HepG2 (cell line): ENCODE results near the gene KRT6C. TPM values are rescaled to one million over a fixed set of nuclear protein-coding genes. Genes with fewer than 3 reads are reported as not detected.

ENCODE experiments used
- ATAC-seq: fragments of 200-7000 bp; cut with Tn5 transposase; 3 replicates; pipeline ENCODE4 v1.9.1; 2020; ENCODE audit warnings: mild to moderate bottlenecking, moderate library complexity
- BruUV-seq: library from RNA; stranded (reverse); fragments of 400-500 nt; replicated peaks from 2 replicates; lab custom pipeline; 2021; lab: Mats Ljungman, UMichigan
- CTCF ChIA-PET: fragments of 300-600 bp; formaldehyde crosslinking; extraction: SDS; loops from one replicate; lab custom pipeline; 2021; ENCODE audit warnings: low total read pairs, inconsistent platforms, low intra/inter-chr PET ratio; lab: Yijun Ruan, JAX
- POLR2A ChIA-PET: fragments of 350-600 bp; sonication (Branson Sonifier 250); formaldehyde crosslinking; loops from one replicate; lab custom pipeline; 2020; ENCODE audit warnings: antibody characterized with exemption, inconsistent platforms; lab: Yijun Ruan, JAX
- DNase-seq: peaks from one replicate; pipeline ENCODE4 v3.0.0-alpha.2; 2015; ENCODE audit warnings: low spot score
- FAIRE-seq: peaks from 3 replicates; lab custom pipeline; 2011; peaks lifted over from hg19 to GRCh38; lab: Jason Lieb, UNC
- H2AFZ ChIP-seq: one replicate; pipeline ENCODE4 v1.6.1; 2011; ENCODE audit warnings: low read length, inconsistent platforms
- H3K27ac ChIP-seq: fragments of 300-600 bp; 3 replicates; pipeline ENCODE4 v1.8.0; 2011; ENCODE audit warnings: mixed run types, mild to moderate bottlenecking, mixed read lengths, low read length, inconsistent platforms; ENCODE audit not compliant: insufficient read depth; ENCODE audit errors: extremely low read length
- H3K27me3 ChIP-seq, 2 experiments: fragments of 200-600 bp in 1 of 2; 2 replicates in 1 of 2; 3 replicates in 1 of 2; pipeline versions ENCODE4 v1.6.0 to v1.8.0; 2011; ENCODE audit warnings: low read length in 2 of 2, mild to moderate bottlenecking in 2 of 2, moderate library complexity in 2 of 2, inconsistent platforms in 1 of 2; ENCODE audit not compliant: insufficient read depth in 2 of 2, control insufficient read depth in 1 of 2
- H3K36me3 ChIP-seq, 2 experiments: fragments of 200-600 bp in 1 of 2; replicated peaks in 1 of 2; 2 replicates in 1 of 2; 3 replicates in 1 of 2; pipeline versions ENCODE4 v1.5.1 to v1.8.0; 2011; ENCODE audit warnings: low read length in 2 of 2, inconsistent platforms in 1 of 2; ENCODE audit not compliant: insufficient read depth in 2 of 2, control insufficient read depth in 1 of 2
- H3K4me1 ChIP-seq: 2 replicates; pipeline ENCODE4 v1.5.1; 2012; ENCODE audit warnings: low read length, inconsistent platforms; ENCODE audit not compliant: insufficient read depth
- H3K4me2 ChIP-seq: 2 replicates; pipeline ENCODE4 v1.6.0; 2011; ENCODE audit warnings: low read depth, low read length, inconsistent platforms
- H3K4me3 ChIP-seq, 3 experiments: fragments of 200-600 bp in 1 of 3; sonication (generic), shearing (Covaris generic) in 1 of 3; replicated peaks in 1 of 3; 2 replicates each; pipeline ENCODE4 v1.5.1; 2011 to 2016; ENCODE audit warnings: low read length in 3 of 3, inconsistent platforms in 2 of 3, low read depth in 2 of 3, mild to moderate bottlenecking in 2 of 3, control low read depth in 1 of 3, mixed read lengths in 1 of 3; ENCODE audit not compliant: insufficient read depth in 1 of 3
- H3K79me2 ChIP-seq: one replicate; pipeline ENCODE4 v1.6.1; 2011; ENCODE audit warnings: low read length, inconsistent platforms; ENCODE audit not compliant: insufficient read depth
- H3K9ac ChIP-seq: 2 replicates; pipeline ENCODE4 v1.6.0; 2011; ENCODE audit warnings: mild to moderate bottlenecking, low read depth, low read length, inconsistent platforms; ENCODE audit not compliant: insufficient read depth
- H3K9me3 ChIP-seq: 2 replicates; pipeline ENCODE4 v1.5.1; 2012; ENCODE audit warnings: mild to moderate bottlenecking, low read length
- H4K20me1 ChIP-seq: 2 replicates; pipeline ENCODE4 v1.6.0; 2011; ENCODE audit warnings: inconsistent platforms, mild to moderate bottlenecking, low read length, moderate library complexity; ENCODE audit not compliant: insufficient read depth
- BHLHE40 ChIP-seq: IDR thresholded peaks from 2 replicates; pipeline ENCODE4 v1.6.1; 2011; ENCODE audit warnings: low read length, improper control_type of control experiment
- ELF3 ChIP-seq: IDR thresholded peaks from 2 replicates; pipeline ENCODE4 v1.6.1; 2016; ENCODE audit warnings: missing genetic modification reagents, missing compliant biosample characterization
- JUN ChIP-seq: sonication (generic); formaldehyde crosslinking; IDR thresholded peaks from 2 replicates; pipeline ENCODE4 v1.4.0; 2020; ENCODE audit warnings: mild to moderate bottlenecking, missing genetic modification reagents
- MAZ ChIP-seq, 2 experiments: sonication (generic) in 1 of 2; formaldehyde crosslinking in 1 of 2; IDR thresholded peaks; 2 replicates each; pipeline versions ENCODE4 v1.5.0 to v1.6.1; 2012 to 2020; ENCODE audit warnings: low read depth in 2 of 2, mild to moderate bottlenecking in 2 of 2, borderline replicate concordance in 1 of 2, improper control_type of control experiment in 1 of 2, low read length in 1 of 2, missing genetic modification reagents in 1 of 2, moderate library complexity in 1 of 2
- NFATC3 ChIP-seq: sonication (generic); formaldehyde crosslinking; IDR thresholded peaks from 2 replicates; pipeline ENCODE4 v1.5.1; 2020; ENCODE audit warnings: mild to moderate bottlenecking, missing genetic modification reagents
- NKX3-1 ChIP-seq: sonication (generic); formaldehyde crosslinking; IDR thresholded peaks from 2 replicates; pipeline ENCODE4 v1.5.0; 2020; ENCODE audit warnings: missing genetic modification reagents
- RBM22 ChIP-seq: fragments of 200-400 bp; formaldehyde crosslinking; optimal IDR thresholded peaks from 2 replicates; pipeline ENCODE3; 2017; ENCODE audit warnings: mild to moderate bottlenecking, low read length, moderate library complexity
- RELA ChIP-seq: sonication (generic); formaldehyde crosslinking; IDR thresholded peaks from 2 replicates; pipeline ENCODE4 v1.4.0; 2020; ENCODE audit warnings: missing genetic modification reagents
- SRSF9 ChIP-seq: fragments of 200-400 bp; formaldehyde crosslinking; IDR thresholded peaks from 2 replicates; pipeline ENCODE4 v1.6.1; 2018; ENCODE audit warnings: borderline replicate concordance, mild to moderate bottlenecking, low read depth, low read length; ENCODE audit not compliant: insufficient read depth, poor library complexity, severe bottlenecking
- THAP11 ChIP-seq: IDR thresholded peaks from 2 replicates; pipeline ENCODE4 v1.6.1; 2016; ENCODE audit warnings: missing biosample characterization, missing genetic modification reagents
- TOPORS ChIP-seq: sonication (generic); formaldehyde crosslinking; IDR thresholded peaks from 2 replicates; pipeline ENCODE4 v1.8.0; 2023; ENCODE audit warnings: mild to moderate bottlenecking, missing genetic modification reagents
- ZBTB42 ChIP-seq: sonication (generic); formaldehyde crosslinking; IDR thresholded peaks from 2 replicates; pipeline ENCODE4 v1.5.0; 2020; ENCODE audit warnings: mild to moderate bottlenecking, missing genetic modification reagents
- ZFP62 ChIP-seq: sonication (generic); formaldehyde crosslinking; IDR thresholded peaks from 2 replicates; pipeline ENCODE4 v1.4.0; 2020; ENCODE audit warnings: missing genetic modification reagents
- ZNF749 ChIP-seq: sonication (generic); formaldehyde crosslinking; IDR thresholded peaks from 2 replicates; pipeline ENCODE4 v1.8.0; 2022; ENCODE audit warnings: mild to moderate bottlenecking, missing genetic modification reagents, moderate library complexity, borderline replicate concordance
- ZZZ3 ChIP-seq: sonication (generic); formaldehyde crosslinking; IDR thresholded peaks from 2 replicates; pipeline ENCODE4 v1.4.0; 2020; ENCODE audit warnings: missing genetic modification reagents, mild to moderate bottlenecking, borderline replicate concordance
- WGBS: methylation state at CpG from one replicate; pipeline ENCODE4 v1.1.6; 2017; ENCODE audit warnings: low lambda C conversion rate; 5-methylcytosine and 5-hydroxymethylcytosine counted together
- in situ Hi-C: cut with HindIII; loops from 2 replicates; pipeline ENCODE4 v1.10.0; 2017; ENCODE audit warnings: low pct_unique_long_range_greater_than_20kb; ENCODE audit not compliant: extremely low pct_ligation_motif_present
- intact Hi-C: fragments of 100-400 bp; cut with micrococcal nuclease; formaldehyde crosslinking; loops from one replicate; pipeline ENCODE4 v1.10.0; 2022; ENCODE audit not compliant: unreplicated experiment
- polyA plus RNA-seq, 8 experiments: library from polyadenylated mRNA; depleted of rRNA in 3 of 8; stranded (reverse) in 7 of 8; unstranded in 1 of 8; fragments of >200 nt; fragmentation: Illumina TruSeq in 4 of 8; extraction: Trizol in 4 of 8; gene quantifications; 2 replicates each; pipeline versions ENCODE4 v1.2.1 to v1.2.3, GENCODE V29; 2011 to 2016; ENCODE audit warnings: low read depth in 4 of 8, missing spikeins in 1 of 8, mixed read lengths in 1 of 8; ENCODE audit not compliant: insufficient read depth in 1 of 8
- total RNA-seq, 5 experiments: library from RNA; depleted of rRNA; stranded (reverse); fragments of >200 nt; fragmentation: Illumina TruSeq; extraction: Trizol; gene quantifications; 2 replicates each; pipeline ENCODE4 v1.2.3, GENCODE V29; 2016; ENCODE audit warnings: low read depth in 1 of 5
- TF ChIP-seq, protein P1 (sequence below): sonication (generic); formaldehyde crosslinking; IDR thresholded peaks from 2 replicates; pipeline ENCODE4 v1.9.0; 2022; ENCODE audit warnings: missing genetic modification reagents, mild to moderate bottlenecking, borderline replicate concordance

KRT6C gene
- total and polyA plus RNA-seq, 2 of the 13 experiments (the other 11 are each of a cell fraction or from before 2014, with no cell fraction given), result 0.03 TPM; not detected in 1

DNA sequence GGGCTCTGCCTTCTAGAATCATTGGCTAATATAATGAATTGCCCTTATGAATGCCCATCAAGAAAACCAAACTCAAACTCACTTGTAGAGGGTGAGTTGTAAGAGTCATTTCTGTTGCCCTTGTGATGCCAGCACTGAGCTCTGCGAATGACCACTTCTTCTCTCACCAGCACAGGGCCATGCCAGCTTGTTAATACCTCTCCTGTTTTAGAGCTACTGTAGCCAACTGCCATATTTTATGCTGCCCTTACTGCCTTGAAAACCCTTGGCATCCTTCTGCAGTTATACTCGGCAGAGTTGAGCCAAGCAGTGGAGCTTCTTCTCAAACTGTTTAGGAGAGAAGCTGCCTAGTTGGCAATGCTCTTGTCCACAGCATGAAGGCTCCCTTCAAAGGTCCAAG is 47.6 kb downstream of the KRT6C start:
- no peak for DNase-seq
- 0% methylated on average over 2 of the region's 2 CpGs for WGBS
- no peaks in the 10 kb centered on the region for H3K4me1 ChIP-seq
- no peak for ATAC-seq
- no peak overlapping the region for H3K9ac ChIP-seq
- H2AFZ ChIP-seq, result no peak overlapping the region
- no peaks in the 10 kb centered on the region for H3K36me3 ChIP-seq
- no peak overlapping the region for H3K27ac ChIP-seq
- no peaks in the 10 kb centered on the region for H3K79me2 ChIP-seq
- intact Hi-C loops, result no loop called here
- no TSS peak for BruUV-seq
- FAIRE-seq, result no peak
- no peak overlapping the region for H3K4me3 ChIP-seq
- H3K27me3 ChIP-seq, result peaks cover 3 to 34% of the 10 kb centered on the region in 2 experiments; a peak in 3 of 5 replicates
- no peak overlapping the region for H3K4me2 ChIP-seq
- TF ChIP-seq JUN (CRISPR knock-in tag) (no peak), RBM22 (no peak), ZFP62 (no peak), THAP11 (CRISPR knock-in tag) (no peak), BHLHE40 (no peak), ELF3 (CRISPR knock-in tag) (no peak), SRSF9 (no peak), ZBTB42 (CRISPR knock-in tag) (no peak), TOPORS (CRISPR knock-in tag) (no peak), MAZ (IDR thresholded peaks at IDR 0.05; ENCODE audit: borderline replicate concordance, low read depth, low read length) (no peak), MAZ (CRISPR knock-in tag; IDR thresholded peaks at IDR 0.05; ENCODE audit: low read depth) (no peak), NKX3-1 (CRISPR knock-in tag) (no peak), NFATC3 (no peak), ZNF749 (CRISPR knock-in tag) (no peak), RELA (CRISPR knock-in tag) (no peak), ZZZ3 (CRISPR knock-in tag) (no peak)
- TF ChIP-seq, protein P1, sequence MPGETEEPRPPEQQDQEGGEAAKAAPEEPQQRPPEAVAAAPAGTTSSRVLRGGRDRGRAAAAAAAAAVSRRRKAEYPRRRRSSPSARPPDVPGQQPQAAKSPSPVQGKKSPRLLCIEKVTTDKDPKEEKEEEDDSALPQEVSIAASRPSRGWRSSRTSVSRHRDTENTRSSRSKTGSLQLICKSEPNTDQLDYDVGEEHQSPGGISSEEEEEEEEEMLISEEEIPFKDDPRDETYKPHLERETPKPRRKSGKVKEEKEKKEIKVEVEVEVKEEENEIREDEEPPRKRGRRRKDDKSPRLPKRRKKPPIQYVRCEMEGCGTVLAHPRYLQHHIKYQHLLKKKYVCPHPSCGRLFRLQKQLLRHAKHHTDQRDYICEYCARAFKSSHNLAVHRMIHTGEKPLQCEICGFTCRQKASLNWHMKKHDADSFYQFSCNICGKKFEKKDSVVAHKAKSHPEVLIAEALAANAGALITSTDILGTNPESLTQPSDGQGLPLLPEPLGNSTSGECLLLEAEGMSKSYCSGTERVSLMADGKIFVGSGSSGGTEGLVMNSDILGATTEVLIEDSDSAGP (CRISPR knock-in tag), result no peak
- ChIA-PET POLR2A (no interaction called here), CTCF (no interaction called here)
- H3K9me3 ChIP-seq, result no peaks in the 10 kb centered on the region
- H4K20me1 ChIP-seq, result no peaks in the 10 kb centered on the region
- in situ Hi-C loops, result no loop called here
